Measurements from ENCODE around the gene SHISA6. TPM values are rescaled to one million over a fixed set of nuclear protein-coding genes. Genes with fewer than 3 reads are reported as not detected.

The SHISA6 gene
- total RNA-seq, 2 donors from 2014 or later = 0.07 TPM; not detected in 1

- DNase-seq (ENCODE audit: low spot score) = no peak
- H3K9me3 ChIP-seq = no peaks in the 10 kb centered on the region
Measured at GRCh38 chr17:11561281-11561680, 320.3 kb downstream of the SHISA6 start.

GRCh38 chr17:11561702-11562101 lies 320.7 kb downstream of the SHISA6 start:
- no peak for DNase-seq (ENCODE audit: low spot score)
- H3K27me3 ChIP-seq = no peaks in the 10 kb centered on the region
- TF ChIP-seq CTCF (IDR thresholded peaks at IDR 0.05) = no peak
- H3K4me3 ChIP-seq = no peak overlapping the region
- H3K9me3 ChIP-seq = no peaks in the 10 kb centered on the region
- H3K4me1 ChIP-seq = no peaks in the 10 kb centered on the region
- no peaks in the 10 kb centered on the region for H3K36me3 ChIP-seq
- no peak overlapping the region for H3K27ac ChIP-seq

More at GRCh38 chr17:11561281-11561680, 320.3 kb downstream of the SHISA6 start:
- TF ChIP-seq CTCF (IDR thresholded peaks at IDR 0.05) = no peak
- Histone ChIP-seq H3K4me3 (no peak overlapping the region), H3K4me1 (no peaks in the 10 kb centered on the region), H3K36me3 (no peaks in the 10 kb centered on the region), H3K27me3 (no peaks in the 10 kb centered on the region), H3K27ac (no peak overlapping the region)

- Histone ChIP-seq H3K27me3 (no peaks in the 10 kb centered on the region), H3K9me3 (no peaks in the 10 kb centered on the region), H3K4me1 (no peaks in the 10 kb centered on the region), H3K27ac (no peak overlapping the region), H3K36me3 (no peaks in the 10 kb centered on the region), H3K4me3 (no peak overlapping the region)
- TF ChIP-seq CTCF (IDR thresholded peaks at IDR 0.05) = no peak
- no peak for DNase-seq (ENCODE audit: low spot score)
Measured at GRCh38 chr17:11564589-11565380, 323.8 kb downstream of the SHISA6 start.

- no peak for DNase-seq (ENCODE audit: low spot score)
- H3K36me3 ChIP-seq = no peaks in the 10 kb centered on the region
- H3K27me3 ChIP-seq = no peaks in the 10 kb centered on the region
- H3K9me3 ChIP-seq = no peaks in the 10 kb centered on the region
- no peak overlapping the region for H3K4me3 ChIP-seq
- H3K4me1 ChIP-seq = no peaks in the 10 kb centered on the region
- H3K27ac ChIP-seq = no peak overlapping the region
- TF ChIP-seq CTCF (IDR thresholded peaks at IDR 0.05) = no peak
Measured at GRCh38 chr17:11565591-11565990, 324.6 kb downstream of the SHISA6 start.

- DNase-seq (ENCODE audit: low spot score) = no peak
- TF ChIP-seq CTCF (IDR thresholded peaks at IDR 0.05) = no peak
- Histone ChIP-seq H3K27ac (no peak overlapping the region), H3K4me3 (no peak overlapping the region), H3K36me3 (no peaks in the 10 kb centered on the region), H3K9me3 (no peaks in the 10 kb centered on the region), H3K4me1 (no peaks in the 10 kb centered on the region), H3K27me3 (no peaks in the 10 kb centered on the region)
Measured at GRCh38 chr17:11578998-11579397, 338.0 kb downstream of the SHISA6 start.

GRCh38 chr17:11580677-11581076 lies 339.7 kb downstream of the SHISA6 start:
- no peak for TF ChIP-seq CTCF (IDR thresholded peaks at IDR 0.05)
- DNase-seq (ENCODE audit: low spot score) = no peak
- no peaks in the 10 kb centered on the region for H3K9me3 ChIP-seq
- H3K27me3 ChIP-seq = no peaks in the 10 kb centered on the region
- no peak overlapping the region for H3K4me3 ChIP-seq
- no peaks in the 10 kb centered on the region for H3K4me1 ChIP-seq
- H3K27ac ChIP-seq = no peak overlapping the region
- no peaks in the 10 kb centered on the region for H3K36me3 ChIP-seq
